ENCODE measurements around the gene C3.

Gene C3

DNA sequence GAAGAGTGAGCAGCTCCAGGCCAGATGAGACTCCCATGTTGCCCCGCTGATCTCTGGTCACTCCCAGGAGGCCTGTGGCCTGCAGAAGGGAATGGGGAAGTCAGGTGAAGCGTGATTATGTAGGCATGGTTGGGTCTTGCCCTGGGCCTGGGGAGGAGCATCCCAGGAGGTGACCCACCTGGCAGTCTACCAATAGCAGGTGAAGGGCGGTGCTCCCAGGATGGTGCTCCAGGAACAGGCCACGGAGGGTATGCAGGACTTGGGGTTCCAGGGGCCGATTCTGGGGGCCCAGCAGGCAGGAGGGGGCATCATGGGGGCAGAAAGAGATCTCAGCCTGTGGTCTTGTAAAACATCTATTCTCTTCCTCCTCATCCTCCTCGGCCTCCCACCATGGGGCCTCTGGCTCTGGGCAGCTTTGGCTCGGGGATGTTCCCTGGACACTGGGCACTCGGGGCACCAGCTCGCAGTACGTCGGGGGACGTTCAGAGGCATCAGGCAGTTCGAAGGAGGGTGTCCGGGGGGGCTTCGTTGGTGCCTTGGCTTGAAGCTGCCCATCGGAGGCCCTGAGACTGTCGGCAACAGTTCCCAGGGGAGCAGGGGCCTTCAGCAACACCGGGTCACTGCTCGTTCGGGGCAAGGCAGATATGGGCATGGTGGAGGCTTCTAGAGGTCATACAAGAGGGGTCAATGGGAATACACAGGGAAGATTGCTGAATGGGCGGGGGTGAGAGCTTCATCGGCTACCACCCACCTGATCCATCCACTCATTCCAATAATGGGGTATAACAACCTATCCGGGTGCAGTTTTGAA, 34.4 kb upstream of the C3 start:
- no peak for DNase-seq (ENCODE audit: extremely low read depth, insufficient read length)
- Histone ChIP-seq H3K4me3 (replicated peaks; ENCODE audit: low read depth, low read length) (no peak overlapping the region), H3K36me3 (ENCODE audit: control insufficient read depth, insufficient read depth, low read length) (peaks cover 16% of the 10 kb centered on the region), H3K27me3 (replicated peaks; ENCODE audit: control insufficient read depth, insufficient read depth, low read length) (no peaks in the 10 kb centered on the region)
- TF ChIP-seq, protein P1, sequence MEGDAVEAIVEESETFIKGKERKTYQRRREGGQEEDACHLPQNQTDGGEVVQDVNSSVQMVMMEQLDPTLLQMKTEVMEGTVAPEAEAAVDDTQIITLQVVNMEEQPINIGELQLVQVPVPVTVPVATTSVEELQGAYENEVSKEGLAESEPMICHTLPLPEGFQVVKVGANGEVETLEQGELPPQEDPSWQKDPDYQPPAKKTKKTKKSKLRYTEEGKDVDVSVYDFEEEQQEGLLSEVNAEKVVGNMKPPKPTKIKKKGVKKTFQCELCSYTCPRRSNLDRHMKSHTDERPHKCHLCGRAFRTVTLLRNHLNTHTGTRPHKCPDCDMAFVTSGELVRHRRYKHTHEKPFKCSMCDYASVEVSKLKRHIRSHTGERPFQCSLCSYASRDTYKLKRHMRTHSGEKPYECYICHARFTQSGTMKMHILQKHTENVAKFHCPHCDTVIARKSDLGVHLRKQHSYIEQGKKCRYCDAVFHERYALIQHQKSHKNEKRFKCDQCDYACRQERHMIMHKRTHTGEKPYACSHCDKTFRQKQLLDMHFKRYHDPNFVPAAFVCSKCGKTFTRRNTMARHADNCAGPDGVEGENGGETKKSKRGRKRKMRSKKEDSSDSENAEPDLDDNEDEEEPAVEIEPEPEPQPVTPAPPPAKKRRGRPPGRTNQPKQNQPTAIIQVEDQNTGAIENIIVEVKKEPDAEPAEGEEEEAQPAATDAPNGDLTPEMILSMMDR (IDR thresholded peaks at IDR 0.05; ENCODE audit: insufficient read depth, low read length, poor library complexity, severe bottlenecking): no peak

DNA sequence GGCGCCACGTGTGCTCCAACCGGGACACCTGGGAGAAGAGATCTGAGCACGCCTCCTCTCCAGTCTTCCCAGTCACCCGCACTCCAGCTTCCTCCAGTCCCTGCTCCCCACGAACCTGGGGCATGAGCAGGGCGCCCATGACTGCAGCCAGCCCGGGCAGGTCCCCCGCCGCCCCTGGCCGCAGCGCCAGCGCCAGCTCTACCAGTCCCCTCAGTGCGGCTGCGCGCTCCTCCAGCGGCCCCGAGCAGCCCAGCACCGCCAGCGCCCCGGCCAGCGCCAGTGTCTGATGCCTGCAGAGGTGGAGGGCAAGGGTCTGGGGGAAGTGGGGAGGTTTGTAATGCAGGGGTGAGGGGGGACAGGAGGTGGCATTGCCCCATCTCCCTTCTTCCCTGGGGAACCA, 33.7 kb upstream of the C3 start:
- Histone ChIP-seq H3K36me3 (ENCODE audit: control insufficient read depth, insufficient read depth, low read length) (peaks cover 16% of the 10 kb centered on the region), H3K27me3 (replicated peaks; ENCODE audit: control insufficient read depth, insufficient read depth, low read length) (no peaks in the 10 kb centered on the region), H3K4me3 (replicated peaks; ENCODE audit: low read depth, low read length) (no peak overlapping the region)
- TF ChIP-seq, protein P1 (IDR thresholded peaks at IDR 0.05; ENCODE audit: insufficient read depth, low read length, poor library complexity, severe bottlenecking): no peak
- DNase-seq (ENCODE audit: extremely low read depth, insufficient read length): no peak

DNA sequence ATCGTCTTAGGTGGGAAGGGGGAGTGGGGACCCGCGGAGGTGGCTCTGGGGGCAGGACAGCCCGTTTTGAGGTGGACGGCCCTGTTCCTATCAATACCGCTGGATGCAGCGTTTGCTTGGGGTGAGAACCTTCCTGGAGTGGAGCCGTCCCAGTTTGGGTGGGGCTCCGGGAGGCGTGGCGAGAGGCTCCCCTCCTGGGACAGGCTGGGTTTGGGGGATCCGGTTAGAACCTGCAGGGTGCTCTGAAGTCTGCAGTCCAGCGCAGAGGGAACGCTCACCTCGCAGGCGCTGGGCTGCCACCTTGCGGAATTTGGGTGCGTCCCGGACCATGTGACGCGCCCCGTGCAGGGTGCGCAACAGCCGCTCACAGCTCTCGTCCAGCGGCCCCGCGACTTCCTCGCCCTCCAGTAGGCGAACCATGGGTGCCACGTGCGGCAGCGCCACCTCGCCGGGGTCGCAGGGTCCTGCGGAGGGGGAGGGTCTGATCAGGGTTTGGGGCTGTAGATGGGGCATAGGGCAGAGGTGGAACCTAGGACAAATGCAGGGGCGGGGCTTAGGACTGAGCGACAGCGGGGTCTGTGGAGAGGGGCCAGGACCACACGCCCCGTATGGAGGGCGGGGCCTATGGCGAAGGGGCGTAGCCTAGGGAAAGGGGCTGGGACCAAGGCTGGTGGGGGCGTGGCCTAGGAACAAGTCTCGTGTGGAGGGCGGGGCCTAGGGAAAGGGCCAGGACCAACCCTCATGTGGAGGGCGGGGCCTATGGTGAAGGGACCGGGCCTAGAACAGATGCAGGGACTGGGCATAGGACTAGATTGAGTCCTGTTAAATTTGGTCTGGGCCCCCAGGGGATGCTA, 33.0 kb upstream of the C3 start:
- TF ChIP-seq, protein P1 (IDR thresholded peaks at IDR 0.05; ENCODE audit: insufficient read depth, low read length, poor library complexity, severe bottlenecking): peak; percentile 72
- peak; percentile 91 for DNase-seq (ENCODE audit: extremely low read depth, insufficient read length)
- Histone ChIP-seq H3K4me3 (replicated peaks; ENCODE audit: low read depth, low read length) (peak overlapping the region; percentile 64), H3K27me3 (replicated peaks; ENCODE audit: control insufficient read depth, insufficient read depth, low read length) (no peaks in the 10 kb centered on the region), H3K36me3 (ENCODE audit: control insufficient read depth, insufficient read depth, low read length) (peaks cover 16% of the 10 kb centered on the region)

DNA sequence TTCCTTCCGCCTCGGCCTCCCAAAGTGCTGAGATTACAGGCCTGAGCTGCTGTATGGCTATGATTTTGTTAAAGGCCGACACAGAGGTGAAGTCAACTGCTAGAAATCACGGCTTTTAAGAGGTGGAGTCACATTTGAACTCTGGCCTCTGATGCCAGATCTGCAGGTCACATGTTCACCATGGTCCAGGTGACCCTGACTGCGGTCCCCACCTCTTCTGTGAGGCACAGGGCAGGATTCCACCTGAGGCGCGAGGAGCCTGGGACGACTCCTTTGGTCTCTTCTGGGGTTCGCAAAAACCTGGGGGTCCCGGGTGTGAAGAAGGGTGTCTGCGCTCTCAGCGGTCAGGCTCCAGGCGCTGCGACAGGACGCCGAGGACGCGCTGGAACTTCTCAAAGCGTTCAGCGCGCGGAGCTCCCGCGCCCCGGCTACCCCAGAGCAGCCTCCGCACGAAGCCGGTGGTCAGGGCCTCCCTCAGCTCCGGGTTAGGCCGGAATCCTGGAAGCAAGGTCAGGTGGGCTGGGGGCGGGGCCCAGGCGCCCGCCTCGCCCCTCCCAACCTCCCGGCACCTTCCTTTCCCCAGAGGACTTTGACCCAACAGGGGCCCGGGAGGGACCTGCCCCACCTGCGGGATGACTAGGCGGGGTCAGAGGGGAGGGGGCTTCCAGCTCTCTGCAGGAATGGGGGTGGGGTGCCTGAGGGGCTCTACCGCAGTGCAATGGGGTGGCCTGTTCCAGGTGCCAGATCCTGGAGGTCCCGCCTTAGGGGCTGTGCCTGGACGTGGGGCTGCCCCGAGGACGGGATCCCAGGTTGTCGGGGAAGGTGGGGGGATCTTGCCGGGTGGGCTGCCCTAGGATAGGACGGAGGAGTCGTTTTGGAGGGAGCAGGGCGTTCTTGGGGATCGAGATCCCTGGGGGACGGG, 32.1 kb upstream of the C3 start:
- no peaks in the 10 kb centered on the region for H3K27me3 ChIP-seq (replicated peaks; ENCODE audit: control insufficient read depth, insufficient read depth, low read length)
- H3K4me3 ChIP-seq (replicated peaks; ENCODE audit: low read depth, low read length): peak overlapping the region; percentile 64
- H3K36me3 ChIP-seq (ENCODE audit: control insufficient read depth, insufficient read depth, low read length): peaks cover 19% of the 10 kb centered on the region
- TF ChIP-seq, protein P1 (IDR thresholded peaks at IDR 0.05; ENCODE audit: insufficient read depth, low read length, poor library complexity, severe bottlenecking): no peak
- DNase-seq (ENCODE audit: extremely low read depth, insufficient read length): no peak

DNA sequence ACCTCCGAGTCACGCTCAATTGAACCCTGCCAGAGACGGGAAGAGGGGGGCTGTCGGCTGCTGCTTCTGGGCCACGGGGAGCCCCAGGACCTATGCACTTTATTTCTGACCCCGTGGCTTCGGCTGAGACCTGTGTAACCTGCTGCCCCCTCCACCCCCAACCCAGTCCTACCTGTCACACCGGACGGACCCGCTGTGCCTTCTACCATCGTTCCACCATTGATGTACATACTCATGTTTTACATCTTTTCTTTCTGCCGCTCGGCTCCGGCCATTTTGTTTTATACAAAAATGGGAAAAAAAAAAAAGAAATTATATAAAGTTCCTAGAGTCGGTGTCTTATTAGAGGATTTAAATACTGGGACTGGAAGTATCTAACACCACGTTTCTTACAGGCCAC, 30.7 kb upstream of the C3 start:
- Histone ChIP-seq H3K4me3 (replicated peaks; ENCODE audit: low read depth, low read length) (no peak overlapping the region), H3K27me3 (replicated peaks; ENCODE audit: control insufficient read depth, insufficient read depth, low read length) (no peaks in the 10 kb centered on the region), H3K36me3 (ENCODE audit: control insufficient read depth, insufficient read depth, low read length) (peaks cover 21% of the 10 kb centered on the region)
- TF ChIP-seq, protein P1 (IDR thresholded peaks at IDR 0.05; ENCODE audit: insufficient read depth, low read length, poor library complexity, severe bottlenecking): no peak
- DNase-seq (ENCODE audit: extremely low read depth, insufficient read length): no peak

Measured in GM06990 (cell line).